Measurements from ENCODE around the gene APLNR.
"Not testable (repeated sequence)": the region's sequence is repeated elsewhere in the genome, so short reads cannot be mapped to it uniquely, and the experiment has no call there.

Gene APLNR

GRCh38 chr11:57237204-57237681 is at the start of gene APLNR:
APLNR (minus strand) TSS chr11:57237250; CDS start chr11:57237004, 246 bp downstream.
- no peak for DNase-seq

- no peak for DNase-seq
Observed at GRCh38 chr11:57283231-57283990, 46.4 kb upstream of the APLNR start.

DNA sequence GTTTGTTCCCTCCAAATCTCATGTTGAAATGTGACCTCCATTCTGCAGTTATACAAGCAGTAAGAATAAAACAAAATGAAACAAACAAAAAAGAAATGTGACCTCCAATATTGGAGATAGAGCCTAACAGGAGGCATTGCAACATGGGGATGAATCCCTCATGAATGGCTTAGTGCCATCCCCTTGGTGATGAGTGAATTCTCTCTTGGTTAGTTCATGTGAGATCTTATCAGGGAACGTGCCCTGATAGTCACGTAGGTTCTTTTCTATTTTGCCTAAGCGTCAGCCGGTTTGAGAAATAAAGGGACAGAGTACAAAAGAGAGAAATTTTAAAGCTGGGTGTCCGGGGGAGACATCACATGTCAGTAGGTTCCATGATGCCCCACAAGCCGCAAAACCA is 44.5 kb upstream of the APLNR start:
- DNase-seq = not testable (repeated sequence)

GRCh38 chr11:57279116-57279515 is 42.1 kb upstream of the APLNR start:
- DNase-seq = no peak

DNA sequence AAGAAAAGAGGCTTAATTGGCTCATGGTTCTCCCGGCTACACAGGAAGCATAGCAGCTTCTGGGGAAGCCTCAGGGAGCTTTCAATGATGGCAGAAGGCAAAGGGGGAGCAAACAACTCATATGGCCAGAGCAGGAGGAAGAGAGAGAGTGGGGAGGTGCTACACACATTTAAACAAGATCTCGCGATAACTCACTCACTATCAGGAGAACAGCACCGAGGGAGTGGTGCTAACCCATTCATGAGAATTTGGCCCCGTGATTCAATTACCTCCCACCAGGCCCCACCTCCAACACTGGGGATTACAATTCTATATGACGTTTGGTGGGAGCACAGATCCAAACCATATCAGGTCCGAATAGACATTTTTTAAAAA is 41.7 kb upstream of the APLNR start:
- DNase-seq = no peak

DNA sequence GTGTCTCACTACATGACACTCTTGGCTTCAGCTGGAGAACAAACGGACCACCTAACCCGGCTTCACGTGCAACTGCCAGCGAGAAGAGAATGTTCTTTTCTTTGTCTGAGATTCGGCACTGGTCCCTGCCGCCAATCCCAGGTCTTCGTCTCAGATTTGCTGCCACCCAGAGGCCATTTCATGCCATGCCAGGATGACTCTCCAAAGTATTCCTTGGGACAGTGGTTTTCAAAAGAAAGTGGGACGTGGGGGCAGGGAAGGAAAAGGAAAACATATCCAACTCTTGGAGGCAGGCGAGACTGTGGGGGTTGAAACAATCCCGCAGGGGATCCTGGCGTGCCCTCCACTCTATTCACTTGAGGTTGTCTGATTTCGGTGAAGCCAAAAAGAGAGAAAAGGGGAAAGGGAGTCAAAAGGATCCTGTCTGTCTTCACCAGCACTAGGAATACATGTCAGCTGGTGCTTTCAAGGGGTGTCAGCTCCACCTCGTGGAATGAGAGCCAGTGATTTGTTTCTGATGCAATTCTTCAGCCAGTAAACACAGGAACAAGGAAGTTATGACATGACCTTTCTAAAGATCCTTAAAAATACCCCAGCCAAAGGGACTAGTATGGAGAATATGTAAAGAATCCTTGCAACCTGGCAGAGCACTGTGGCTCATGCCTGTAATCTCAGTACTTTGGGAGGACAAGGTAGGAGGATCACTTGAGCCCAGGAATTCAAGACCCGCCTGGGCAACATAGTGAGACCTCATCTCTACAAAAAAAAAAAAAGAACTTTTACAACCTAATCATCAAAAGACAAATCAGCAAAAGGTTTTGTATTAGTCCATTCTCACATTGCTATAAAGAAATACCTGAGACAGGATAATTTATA is 41.0 kb upstream of the APLNR start:
- DNase-seq = no peak

- DNase-seq = no peak
Observed at GRCh38 chr11:57276971-57277675, 40.1 kb upstream of the APLNR start.

- DNase-seq = no peak
Observed at GRCh38 chr11:57276169-57276970, 39.3 kb upstream of the APLNR start.

DNA sequence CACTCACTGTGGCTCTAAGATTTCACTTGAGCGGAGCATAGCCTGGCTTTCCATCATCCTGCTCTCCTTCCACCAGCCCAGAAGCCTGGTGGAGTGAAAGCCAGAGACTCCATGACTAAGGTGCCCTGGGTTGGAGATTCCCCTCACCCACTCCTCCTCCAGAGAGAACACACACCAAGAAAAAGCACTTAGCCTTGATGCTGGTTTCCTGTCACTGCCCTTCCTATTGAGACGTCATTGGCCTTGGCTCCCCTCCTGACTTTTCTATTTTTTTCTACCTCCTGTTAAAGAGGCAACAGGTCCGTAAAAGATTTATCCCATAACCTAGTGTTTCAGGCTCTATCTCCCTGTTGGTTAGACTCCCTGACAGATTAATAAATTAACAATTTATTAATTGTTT is 38.5 kb upstream of the APLNR start:
- no peak for DNase-seq

GRCh38 chr11:57274904-57275498 is 38.0 kb upstream of the APLNR start:
- DNase-seq = no peak

DNA sequence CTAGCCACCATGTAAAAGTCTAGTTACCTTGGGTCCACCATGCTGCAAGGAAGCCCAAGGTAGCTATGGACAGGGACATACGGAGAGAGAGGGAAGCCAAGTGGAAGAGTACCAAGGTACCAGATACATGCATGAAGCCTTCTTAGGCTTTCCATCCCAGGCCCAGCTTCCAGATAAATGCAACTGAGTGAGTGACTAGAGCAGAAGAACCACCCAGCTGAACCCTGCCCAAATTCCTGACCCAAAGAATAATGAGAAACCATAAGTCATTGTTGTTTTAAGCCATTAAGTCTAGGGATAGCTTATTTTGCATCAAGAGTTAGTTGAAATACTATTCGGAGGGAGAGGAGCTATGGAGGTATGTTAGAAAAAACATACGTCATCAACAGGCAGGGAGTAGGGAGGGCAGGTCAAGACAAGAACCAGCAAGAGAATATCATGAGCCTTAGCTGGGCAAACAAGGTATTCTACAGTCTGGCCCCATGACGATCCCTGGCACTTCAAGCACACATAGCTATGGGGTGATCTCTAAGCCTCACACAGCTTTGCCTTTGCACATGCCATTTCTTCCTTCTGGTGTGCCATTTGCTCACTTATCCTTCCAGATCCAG is 36.5 kb upstream of the APLNR start:
- no peak for DNase-seq

GRCh38 chr11:57269571-57270021 is 32.5 kb upstream of the APLNR start:
- no peak for DNase-seq

GRCh38 chr11:57266157-57266556 is 29.1 kb upstream of the APLNR start:
- DNase-seq = no peak

GRCh38 chr11:57263351-57263750 is 26.3 kb upstream of the APLNR start:
- DNase-seq = no peak

- no peak for DNase-seq
Observed at GRCh38 chr11:57262157-57262556, 25.1 kb upstream of the APLNR start.

DNA sequence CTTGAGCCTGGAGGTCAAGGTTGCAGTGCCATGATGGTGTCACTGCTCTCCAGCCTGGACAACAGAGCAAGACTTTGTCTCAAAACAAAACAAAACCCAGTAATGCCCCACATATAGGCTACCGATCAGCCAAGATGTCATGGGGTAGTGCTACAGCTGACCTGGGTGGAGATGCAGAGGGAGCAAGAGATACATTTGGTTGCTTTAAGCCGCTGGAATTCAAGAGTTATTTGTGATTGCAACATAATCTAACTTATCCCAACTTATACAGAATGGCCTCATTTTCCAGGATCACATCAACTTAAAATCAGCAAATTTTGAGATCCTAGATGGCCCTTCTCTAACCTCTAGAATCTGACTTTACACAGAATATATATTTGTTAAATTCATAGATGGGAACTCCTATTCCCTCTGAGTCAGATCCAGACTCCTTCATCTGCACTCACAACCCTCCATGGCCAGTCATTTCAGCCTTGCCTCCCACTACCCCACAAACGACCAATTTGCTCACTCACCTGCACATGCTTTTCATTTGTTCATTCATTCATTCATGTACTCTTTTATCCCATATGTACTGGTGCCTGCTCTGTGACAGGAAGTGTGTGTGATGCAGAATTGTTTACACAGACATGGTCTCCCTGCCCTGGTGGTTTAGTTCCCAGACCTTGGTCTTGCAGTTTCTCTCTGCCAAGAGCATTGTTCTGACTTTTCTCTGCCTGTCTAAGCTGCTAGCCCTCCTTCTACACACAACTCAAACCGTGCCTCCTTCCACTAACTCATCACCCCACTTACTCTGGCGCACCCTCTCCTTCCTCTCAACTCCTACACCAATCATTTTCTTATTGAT is 24.1 kb upstream of the APLNR start:
- DNase-seq = no peak

DNA sequence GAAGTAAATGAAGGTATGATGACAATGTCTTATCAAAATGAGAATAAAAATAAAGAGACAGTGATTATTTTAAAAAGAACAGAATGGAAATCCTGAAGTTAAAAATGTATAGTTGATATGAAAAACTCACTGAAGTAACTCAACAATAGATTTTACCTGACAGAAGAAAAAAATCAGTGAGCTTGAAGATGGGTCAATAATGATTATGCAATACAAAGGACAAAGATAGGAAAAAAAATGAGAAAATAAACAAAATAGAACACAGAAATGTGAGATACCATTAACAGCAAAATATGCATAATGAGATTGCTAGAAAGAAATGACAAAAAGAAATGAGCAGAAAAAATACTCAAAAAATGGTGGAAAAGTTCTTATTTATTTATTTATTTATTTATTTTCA is 19.1 kb upstream of the APLNR start:
- DNase-seq = no peak

DNA sequence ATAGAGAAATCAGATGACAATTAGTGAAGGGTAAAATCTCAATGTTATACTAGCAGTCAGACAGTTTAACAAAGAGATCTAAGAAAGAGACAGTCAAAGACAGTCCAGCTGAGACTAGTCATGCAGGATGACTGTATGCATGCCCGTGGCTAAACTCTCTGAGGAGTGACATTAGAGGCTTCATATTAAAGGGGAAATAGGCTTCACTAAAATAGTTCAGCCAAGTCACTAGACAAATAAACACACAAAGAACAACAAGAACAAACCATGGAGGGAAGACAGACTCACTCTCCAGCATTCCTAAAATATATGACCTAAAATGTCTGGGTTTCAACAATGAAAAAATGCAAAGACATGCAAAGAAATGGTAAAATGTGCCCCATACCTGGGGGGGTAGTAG is 18.6 kb upstream of the APLNR start:
- no peak for DNase-seq

DNA sequence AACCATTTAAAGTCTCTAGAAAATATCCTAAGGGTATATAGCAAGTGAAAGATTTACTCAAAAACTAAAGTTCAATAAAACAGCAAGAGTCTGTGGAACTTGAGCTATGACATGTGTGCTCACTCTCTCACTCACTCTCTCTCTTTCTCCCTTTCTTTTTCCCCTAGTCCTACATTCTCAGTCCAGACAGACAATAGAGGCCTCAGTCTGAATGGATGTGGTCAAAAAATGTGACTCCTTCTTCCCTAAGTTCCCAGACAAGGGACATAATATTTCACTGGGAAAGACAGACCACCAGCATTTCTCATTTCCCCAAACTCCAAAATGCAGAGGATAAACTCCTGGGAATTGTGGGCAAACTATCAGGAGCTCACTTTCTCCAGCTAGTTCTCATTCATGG is 17.6 kb upstream of the APLNR start:
- no peak for DNase-seq

DNA sequence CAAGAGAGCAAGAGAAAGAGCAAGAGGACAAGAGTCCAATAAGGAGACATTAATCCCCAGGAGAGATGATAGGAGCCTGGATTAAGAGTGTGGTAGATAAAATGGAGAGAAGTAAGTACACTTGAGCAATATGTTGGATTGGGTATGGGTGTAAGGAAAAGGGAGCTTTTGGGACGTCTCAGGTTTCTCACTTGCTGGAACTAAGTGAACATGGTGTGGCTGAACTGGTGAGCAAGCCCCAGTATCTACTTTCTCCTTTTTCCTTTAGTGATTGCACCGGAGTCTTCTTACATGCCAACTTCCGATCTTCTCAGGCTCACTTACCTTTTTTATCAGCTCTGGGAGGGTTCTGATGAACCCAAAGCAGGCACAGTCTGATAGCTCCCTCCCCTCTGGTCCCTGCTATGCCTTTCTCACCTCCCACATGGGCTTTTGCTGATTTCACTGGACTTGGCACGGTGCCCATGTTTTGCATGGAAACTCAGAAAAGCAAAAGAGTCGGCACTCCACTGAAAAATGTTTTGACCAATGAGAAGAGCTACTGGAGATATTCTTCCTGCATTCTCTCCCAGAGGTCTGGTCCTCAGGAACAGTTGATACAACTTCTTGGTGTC is 14.5 kb upstream of the APLNR start:
- DNase-seq = no peak

All from stimulated activated naive CD4-positive, alpha-beta T cell (primary cell).